BLaER1 (cell line): ENCODE measurements around the gene TNIK.

Source experiments
- H3K27ac ChIP-seq: shearing (Covaris generic); formaldehyde crosslinking; 2 replicates; pipeline ENCODE4 v1.8.1; 2022
- H3K27me3 ChIP-seq: shearing (Covaris generic); formaldehyde crosslinking; 2 replicates; pipeline ENCODE4 v1.8.1; 2022
- H3K36me3 ChIP-seq: shearing (Covaris generic); formaldehyde crosslinking; 2 replicates; pipeline ENCODE4 v1.8.1; 2022
- H3K4me1 ChIP-seq: shearing (Covaris generic); formaldehyde crosslinking; 2 replicates; pipeline ENCODE4 v1.8.1; 2022
- H3K4me2 ChIP-seq: shearing (Covaris generic); formaldehyde crosslinking; 2 replicates; pipeline ENCODE4 v1.8.1; 2022
- H3K4me3 ChIP-seq: shearing (Covaris generic); formaldehyde crosslinking; 2 replicates; pipeline ENCODE4 v1.8.1; 2022
- H3K9ac ChIP-seq: shearing (Covaris generic); formaldehyde crosslinking; 2 replicates; pipeline ENCODE4 v1.8.1; 2022
- H3K9me3 ChIP-seq: shearing (Covaris generic); formaldehyde crosslinking; 2 replicates; pipeline ENCODE4 v1.8.1; 2022
- H4K20me1 ChIP-seq: shearing (Covaris generic); formaldehyde crosslinking; 2 replicates; pipeline ENCODE4 v1.8.1; 2022
- Cebpa-rat ChIP-seq: shearing (Covaris generic); IDR thresholded peaks from 2 replicates; pipeline ENCODE4 v1.8.1; 2022

TNIK gene

GRCh38 chr3:171380711-171381425 lies 79.3 kb downstream of the TNIK start:
- Histone ChIP-seq H3K4me3 (no peak overlapping the region), H3K9me3 (no peaks in the 10 kb centered on the region), H3K4me2 (no peak overlapping the region), H4K20me1 (no peaks in the 10 kb centered on the region), H3K27ac (no peak overlapping the region), H3K4me1 (no peaks in the 10 kb centered on the region), H3K9ac (no peak overlapping the region), H3K36me3 (no peaks in the 10 kb centered on the region), H3K27me3 (no peaks in the 10 kb centered on the region)
- TF ChIP-seq Cebpa-rat, result no peak

- H4K20me1 ChIP-seq, result no peaks in the 10 kb centered on the region
- no peak overlapping the region for H3K4me3 ChIP-seq
- no peak overlapping the region for H3K9ac ChIP-seq
- no peaks in the 10 kb centered on the region for H3K4me1 ChIP-seq
- no peak overlapping the region for H3K27ac ChIP-seq
- H3K36me3 ChIP-seq, result no peaks in the 10 kb centered on the region
- TF ChIP-seq Cebpa-rat, result no peak
- H3K9me3 ChIP-seq, result no peaks in the 10 kb centered on the region
- H3K27me3 ChIP-seq, result no peaks in the 10 kb centered on the region
- no peak overlapping the region for H3K4me2 ChIP-seq
Observed at GRCh38 chr3:171379961-171380483, 80.2 kb downstream of the TNIK start.

GRCh38 chr3:171379281-171379680 lies 80.9 kb downstream of the TNIK start:
- H3K27ac ChIP-seq, result no peak overlapping the region
- H4K20me1 ChIP-seq, result no peaks in the 10 kb centered on the region
- TF ChIP-seq Cebpa-rat, result no peak
- H3K4me3 ChIP-seq, result no peak overlapping the region
- no peaks in the 10 kb centered on the region for H3K27me3 ChIP-seq
- no peak overlapping the region for H3K9ac ChIP-seq
- no peaks in the 10 kb centered on the region for H3K36me3 ChIP-seq
- H3K4me1 ChIP-seq, result no peaks in the 10 kb centered on the region
- no peak overlapping the region for H3K4me2 ChIP-seq
- no peaks in the 10 kb centered on the region for H3K9me3 ChIP-seq

- no peaks in the 10 kb centered on the region for H3K27me3 ChIP-seq
- no peaks in the 10 kb centered on the region for H3K36me3 ChIP-seq
- no peaks in the 10 kb centered on the region for H3K9me3 ChIP-seq
- TF ChIP-seq Cebpa-rat, result no peak
- H3K27ac ChIP-seq, result no peak overlapping the region
- H3K9ac ChIP-seq, result no peak overlapping the region
- H4K20me1 ChIP-seq, result no peaks in the 10 kb centered on the region
- no peak overlapping the region for H3K4me2 ChIP-seq
- no peak overlapping the region for H3K4me3 ChIP-seq
- H3K4me1 ChIP-seq, result no peaks in the 10 kb centered on the region
Observed at GRCh38 chr3:171378586-171378985, 81.6 kb downstream of the TNIK start.

DNA sequence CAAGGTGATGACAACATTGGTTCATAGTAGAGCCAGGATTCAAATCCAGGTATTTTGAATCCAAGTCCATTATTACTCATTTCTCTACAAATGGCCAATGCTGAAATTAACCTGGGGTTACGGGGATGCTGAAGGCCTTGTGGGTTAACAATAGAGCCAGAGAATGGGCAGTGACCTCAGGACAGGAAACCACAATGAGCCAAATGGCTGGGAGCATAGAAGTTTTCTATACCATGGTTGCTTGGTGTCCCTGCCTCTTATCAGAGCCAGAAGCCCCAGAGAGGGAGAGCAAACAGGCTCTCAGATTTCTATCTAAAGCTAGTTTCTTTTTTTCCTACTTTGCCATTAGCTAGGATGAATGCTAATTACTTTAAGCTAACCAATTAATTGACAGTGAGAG lies 82.3 kb downstream of the TNIK start:
- Histone ChIP-seq H3K36me3 (no peaks in the 10 kb centered on the region), H3K27me3 (no peaks in the 10 kb centered on the region), H3K9me3 (no peaks in the 10 kb centered on the region), H3K4me2 (no peak overlapping the region), H3K4me1 (no peaks in the 10 kb centered on the region), H3K9ac (no peak overlapping the region), H4K20me1 (no peaks in the 10 kb centered on the region), H3K4me3 (no peak overlapping the region), H3K27ac (no peak overlapping the region)
- no peak for TF ChIP-seq Cebpa-rat

DNA sequence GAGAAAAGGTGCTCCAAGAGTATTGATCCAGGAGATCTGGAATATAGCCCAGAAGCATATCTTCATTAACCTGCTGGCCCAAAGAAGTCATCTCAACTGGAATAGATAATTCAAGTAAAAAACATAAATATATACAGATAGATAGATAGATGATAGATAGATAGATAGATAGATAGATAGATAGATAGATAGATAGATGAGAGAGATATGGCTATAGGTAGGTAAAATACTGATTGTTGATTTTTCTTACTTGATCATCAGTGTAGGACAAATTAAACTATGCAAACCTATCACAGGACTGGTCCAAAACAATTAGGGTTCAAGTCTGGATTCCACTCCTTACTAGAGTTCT lies 83.6 kb downstream of the TNIK start:
- TF ChIP-seq Cebpa-rat, result no peak
- Histone ChIP-seq H3K9ac (no peak overlapping the region), H3K4me2 (no peak overlapping the region), H3K4me1 (no peaks in the 10 kb centered on the region), H3K27me3 (no peaks in the 10 kb centered on the region), H3K36me3 (no peaks in the 10 kb centered on the region), H3K9me3 (no peaks in the 10 kb centered on the region), H3K27ac (no peak overlapping the region), H4K20me1 (no peaks in the 10 kb centered on the region), H3K4me3 (no peak overlapping the region)

GRCh38 chr3:171375666-171376595 lies 84.3 kb downstream of the TNIK start:
- Histone ChIP-seq H3K9me3 (no peaks in the 10 kb centered on the region), H3K9ac (no peak overlapping the region), H3K4me2 (no peak overlapping the region), H4K20me1 (no peaks in the 10 kb centered on the region), H3K27me3 (no peaks in the 10 kb centered on the region), H3K27ac (no peak overlapping the region), H3K36me3 (no peaks in the 10 kb centered on the region), H3K4me1 (no peaks in the 10 kb centered on the region), H3K4me3 (no peak overlapping the region)
- no peak for TF ChIP-seq Cebpa-rat

GRCh38 chr3:171374661-171375285 lies 85.4 kb downstream of the TNIK start:
- no peaks in the 10 kb centered on the region for H3K36me3 ChIP-seq
- H3K4me1 ChIP-seq, result no peaks in the 10 kb centered on the region
- no peak overlapping the region for H3K4me2 ChIP-seq
- H3K4me3 ChIP-seq, result no peak overlapping the region
- no peak overlapping the region for H3K9ac ChIP-seq
- H3K9me3 ChIP-seq, result no peaks in the 10 kb centered on the region
- no peak overlapping the region for H3K27ac ChIP-seq
- no peak for TF ChIP-seq Cebpa-rat
- no peaks in the 10 kb centered on the region for H4K20me1 ChIP-seq
- no peaks in the 10 kb centered on the region for H3K27me3 ChIP-seq

DNA sequence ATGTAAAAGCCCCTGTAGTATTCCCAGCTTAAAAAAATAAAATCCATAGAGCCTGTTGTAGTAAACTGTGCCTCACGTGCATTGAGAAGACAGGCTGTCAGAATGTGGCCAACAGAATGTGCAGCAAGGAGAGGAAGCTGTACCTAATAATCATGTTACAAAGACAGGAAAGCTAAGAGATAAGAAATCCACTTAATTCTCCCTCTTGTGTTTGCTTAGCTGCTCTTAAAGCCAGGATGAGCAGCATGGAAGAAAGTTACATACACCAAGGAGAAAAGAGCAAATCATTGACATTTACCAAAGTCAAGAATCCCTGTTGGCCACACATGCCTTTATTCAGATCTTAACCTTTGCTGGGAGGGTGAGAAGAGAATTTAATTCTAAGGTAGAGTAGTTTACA lies 85.9 kb downstream of the TNIK start:
- H3K4me3 ChIP-seq, result no peak overlapping the region
- no peak overlapping the region for H3K4me2 ChIP-seq
- H3K9ac ChIP-seq, result no peak overlapping the region
- H3K27me3 ChIP-seq, result no peaks in the 10 kb centered on the region
- H4K20me1 ChIP-seq, result no peaks in the 10 kb centered on the region
- H3K36me3 ChIP-seq, result no peaks in the 10 kb centered on the region
- H3K9me3 ChIP-seq, result no peaks in the 10 kb centered on the region
- TF ChIP-seq Cebpa-rat, result no peak
- H3K27ac ChIP-seq, result no peak overlapping the region
- no peaks in the 10 kb centered on the region for H3K4me1 ChIP-seq

DNA sequence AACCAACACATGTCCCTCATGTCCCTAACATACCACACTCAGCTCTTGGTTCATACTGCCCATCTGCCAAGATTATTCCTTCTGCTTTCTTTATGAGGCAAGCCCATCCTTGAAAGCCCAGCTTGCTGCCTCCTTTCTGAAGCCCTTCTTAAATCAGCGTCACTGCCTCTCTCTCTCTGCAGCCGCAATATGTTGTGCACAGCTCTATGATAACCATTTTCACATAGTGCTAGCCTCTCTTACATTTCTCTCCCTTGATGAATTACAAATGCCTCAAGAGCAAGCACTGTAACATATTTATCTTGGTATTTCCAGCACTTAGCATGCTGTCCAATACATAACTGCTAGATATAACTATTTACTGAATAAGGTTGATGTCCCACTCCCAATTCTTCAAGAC lies 86.5 kb downstream of the TNIK start:
- H4K20me1 ChIP-seq, result no peaks in the 10 kb centered on the region
- H3K9me3 ChIP-seq, result no peaks in the 10 kb centered on the region
- no peak for TF ChIP-seq Cebpa-rat
- no peak overlapping the region for H3K27ac ChIP-seq
- no peaks in the 10 kb centered on the region for H3K4me1 ChIP-seq
- no peaks in the 10 kb centered on the region for H3K27me3 ChIP-seq
- no peak overlapping the region for H3K9ac ChIP-seq
- no peaks in the 10 kb centered on the region for H3K36me3 ChIP-seq
- no peak overlapping the region for H3K4me2 ChIP-seq
- H3K4me3 ChIP-seq, result no peak overlapping the region
